ENCODE data around the gene PLCH1. TPM values are rescaled to one million over a fixed set of nuclear protein-coding genes. Genes with fewer than 3 reads are reported as not detected.

The PLCH1 gene
- total RNA-seq, 1 donor from 2014 or later, result 1.1 TPM

- TF ChIP-seq, protein P1, sequence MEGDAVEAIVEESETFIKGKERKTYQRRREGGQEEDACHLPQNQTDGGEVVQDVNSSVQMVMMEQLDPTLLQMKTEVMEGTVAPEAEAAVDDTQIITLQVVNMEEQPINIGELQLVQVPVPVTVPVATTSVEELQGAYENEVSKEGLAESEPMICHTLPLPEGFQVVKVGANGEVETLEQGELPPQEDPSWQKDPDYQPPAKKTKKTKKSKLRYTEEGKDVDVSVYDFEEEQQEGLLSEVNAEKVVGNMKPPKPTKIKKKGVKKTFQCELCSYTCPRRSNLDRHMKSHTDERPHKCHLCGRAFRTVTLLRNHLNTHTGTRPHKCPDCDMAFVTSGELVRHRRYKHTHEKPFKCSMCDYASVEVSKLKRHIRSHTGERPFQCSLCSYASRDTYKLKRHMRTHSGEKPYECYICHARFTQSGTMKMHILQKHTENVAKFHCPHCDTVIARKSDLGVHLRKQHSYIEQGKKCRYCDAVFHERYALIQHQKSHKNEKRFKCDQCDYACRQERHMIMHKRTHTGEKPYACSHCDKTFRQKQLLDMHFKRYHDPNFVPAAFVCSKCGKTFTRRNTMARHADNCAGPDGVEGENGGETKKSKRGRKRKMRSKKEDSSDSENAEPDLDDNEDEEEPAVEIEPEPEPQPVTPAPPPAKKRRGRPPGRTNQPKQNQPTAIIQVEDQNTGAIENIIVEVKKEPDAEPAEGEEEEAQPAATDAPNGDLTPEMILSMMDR (IDR thresholded peaks at IDR 0.05; ENCODE audit: partially characterized antibody, unreplicated experiment), result no peak
- DNase-seq, result no peak
- H3K4me1 Mint-ChIP-seq (ENCODE audit: low read depth, unreplicated experiment), result no peaks in the 10 kb centered on the region
- H3K36me3 Mint-ChIP-seq (ENCODE audit: unreplicated experiment), result no peaks in the 10 kb centered on the region
- no peak overlapping the region for H3K4me3 Mint-ChIP-seq (ENCODE audit: unreplicated experiment)
- no peak overlapping the region for H3K27ac Mint-ChIP-seq (ENCODE audit: unreplicated experiment)
- no peaks in the 10 kb centered on the region for H3K27me3 Mint-ChIP-seq (ENCODE audit: unreplicated experiment)
- peaks cover 2% of the 10 kb centered on the region for H3K9me3 Mint-ChIP-seq (ENCODE audit: unreplicated experiment)
Measured at GRCh38 chr3:155596615-155597014, 148.3 kb downstream of the PLCH1 start.

- Mint-ChIP-seq H3K27ac (ENCODE audit: unreplicated experiment) (no peak overlapping the region), H3K9me3 (ENCODE audit: unreplicated experiment) (peaks cover 2% of the 10 kb centered on the region), H3K4me1 (ENCODE audit: low read depth, unreplicated experiment) (no peaks in the 10 kb centered on the region), H3K4me3 (ENCODE audit: unreplicated experiment) (no peak overlapping the region), H3K27me3 (ENCODE audit: unreplicated experiment) (no peaks in the 10 kb centered on the region), H3K36me3 (ENCODE audit: unreplicated experiment) (no peaks in the 10 kb centered on the region)
- TF ChIP-seq, protein P1 (IDR thresholded peaks at IDR 0.05; ENCODE audit: partially characterized antibody, unreplicated experiment), result no peak
- no peak for DNase-seq
Measured at GRCh38 chr3:155595371-155595770, 149.5 kb downstream of the PLCH1 start.

DNA sequence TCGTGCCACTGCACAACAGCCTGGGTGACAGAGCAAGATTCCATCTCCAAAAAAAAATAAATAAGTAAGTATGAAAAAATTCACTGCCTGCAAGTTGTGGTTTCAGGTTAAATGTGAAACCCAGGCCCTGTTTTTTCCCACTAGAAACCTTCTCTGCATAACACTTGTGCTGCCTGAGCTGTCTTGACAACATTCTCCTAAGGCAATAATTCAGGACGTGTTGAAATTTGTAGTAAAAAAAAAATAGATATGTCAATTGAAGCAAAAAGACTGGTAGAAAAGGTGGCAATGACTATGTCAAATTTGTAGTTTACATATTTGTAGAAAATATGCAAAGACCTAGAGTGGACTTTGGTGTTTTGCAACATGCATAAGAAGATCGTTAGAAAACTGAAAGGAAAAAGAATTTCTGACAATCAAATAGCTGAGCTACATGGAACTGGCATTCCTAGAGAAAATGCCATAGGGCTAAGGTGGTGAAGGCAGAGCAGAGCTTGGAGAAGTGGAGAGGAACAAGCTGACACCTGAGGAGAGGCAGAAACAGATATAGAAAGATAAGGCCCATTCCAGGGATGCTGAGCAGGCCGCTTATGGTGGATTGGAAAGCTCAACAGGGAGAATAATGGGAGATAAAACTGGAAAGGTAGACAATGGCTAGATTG is 150.2 kb downstream of the PLCH1 start:
- Mint-ChIP-seq H3K27me3 (ENCODE audit: unreplicated experiment) (no peaks in the 10 kb centered on the region), H3K4me3 (ENCODE audit: unreplicated experiment) (no peak overlapping the region)
- DNase-seq, result no peak

DNA sequence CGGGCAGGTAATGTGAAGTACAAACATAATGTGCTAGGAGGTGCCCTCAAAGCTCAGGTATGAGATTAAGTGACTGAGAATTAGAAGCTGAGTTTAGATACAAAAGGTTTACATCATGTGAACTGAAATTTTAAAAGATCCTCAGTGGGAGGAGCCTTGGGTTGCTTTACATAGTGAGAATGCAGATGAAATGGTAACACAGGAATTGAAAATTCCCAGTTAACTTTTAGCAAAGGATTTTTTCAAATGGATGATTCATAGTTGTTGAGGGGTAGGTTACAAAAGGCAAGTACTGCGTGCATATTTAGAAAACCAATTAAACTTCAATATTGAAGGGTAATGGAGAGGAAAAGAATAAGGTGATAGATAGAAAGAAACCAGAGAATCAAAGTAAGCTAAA is 157.3 kb downstream of the PLCH1 start:
- peaks cover 2% of the 10 kb centered on the region for H3K9me3 Mint-ChIP-seq (ENCODE audit: unreplicated experiment)
- no peaks in the 10 kb centered on the region for H3K27me3 Mint-ChIP-seq (ENCODE audit: unreplicated experiment)
- DNase-seq, result no peak
- no peaks in the 10 kb centered on the region for H3K36me3 Mint-ChIP-seq (ENCODE audit: unreplicated experiment)
- TF ChIP-seq, protein P1 (IDR thresholded peaks at IDR 0.05; ENCODE audit: partially characterized antibody, unreplicated experiment), result no peak
- H3K27ac Mint-ChIP-seq (ENCODE audit: unreplicated experiment), result no peak overlapping the region
- H3K4me3 Mint-ChIP-seq (ENCODE audit: unreplicated experiment), result no peak overlapping the region
- no peaks in the 10 kb centered on the region for H3K4me1 Mint-ChIP-seq (ENCODE audit: low read depth, unreplicated experiment)

More for the DNA sequence above, 150.2 kb downstream of the PLCH1 start:
- TF ChIP-seq, protein P1 (IDR thresholded peaks at IDR 0.05; ENCODE audit: partially characterized antibody, unreplicated experiment), result no peak
- Mint-ChIP-seq H3K4me1 (ENCODE audit: low read depth, unreplicated experiment) (no peaks in the 10 kb centered on the region), H3K27ac (ENCODE audit: unreplicated experiment) (no peak overlapping the region), H3K9me3 (ENCODE audit: unreplicated experiment) (peaks cover 2% of the 10 kb centered on the region), H3K36me3 (ENCODE audit: unreplicated experiment) (no peaks in the 10 kb centered on the region)

- Mint-ChIP-seq H3K27ac (ENCODE audit: unreplicated experiment) (no peak overlapping the region), H3K27me3 (ENCODE audit: unreplicated experiment) (no peaks in the 10 kb centered on the region), H3K36me3 (ENCODE audit: unreplicated experiment) (no peaks in the 10 kb centered on the region), H3K9me3 (ENCODE audit: unreplicated experiment) (peaks cover 2% of the 10 kb centered on the region), H3K4me1 (ENCODE audit: low read depth, unreplicated experiment) (no peaks in the 10 kb centered on the region), H3K4me3 (ENCODE audit: unreplicated experiment) (no peak overlapping the region)
- DNase-seq, result no peak
- TF ChIP-seq, protein P1 (IDR thresholded peaks at IDR 0.05; ENCODE audit: partially characterized antibody, unreplicated experiment), result no peak
Measured at GRCh38 chr3:155585384-155585783, 159.5 kb downstream of the PLCH1 start.
